HG03575 (cell line): ENCODE results near the gene ARHGEF7.
"Not testable (repeated sequence)": the region's sequence is repeated elsewhere in the genome, so short reads cannot be mapped to it uniquely, and the experiment has no call there.

Source experiments
- ATAC-seq: cut with Tn5 transposase; IDR thresholded peaks from one replicate; pipeline ENCODE4 v1.9.1; 2021; ENCODE audit not compliant: unreplicated experiment, insufficient number of reproducible peaks, low FRiP score; ENCODE audit errors: extremely low read depth

Gene ARHGEF7

GRCh38 chr13:111241006-111241755 is 126.1 kb downstream of the ARHGEF7 start:
- no peak for ATAC-seq

GRCh38 chr13:111241862-111242261 is 126.8 kb downstream of the ARHGEF7 start:
- no peak for ATAC-seq

GRCh38 chr13:111242585-111242984 is 127.5 kb downstream of the ARHGEF7 start:
- ATAC-seq = no peak

- no peak for ATAC-seq
Observed at GRCh38 chr13:111243981-111244380, 128.9 kb downstream of the ARHGEF7 start.

GRCh38 chr13:111245576-111246384 is 130.7 kb downstream of the ARHGEF7 start:
- no peak for ATAC-seq

- no peak for ATAC-seq
Observed at GRCh38 chr13:111247552-111247951, 132.4 kb downstream of the ARHGEF7 start.

GRCh38 chr13:111248822-111249221 is 133.7 kb downstream of the ARHGEF7 start:
- no peak for ATAC-seq

- no peak for ATAC-seq
Observed at GRCh38 chr13:111249637-111250360, 134.7 kb downstream of the ARHGEF7 start.

GRCh38 chr13:111251646-111252445 is 136.7 kb downstream of the ARHGEF7 start:
- ATAC-seq = no peak

GRCh38 chr13:111252446-111253364 is 137.6 kb downstream of the ARHGEF7 start:
- no peak for ATAC-seq

- ATAC-seq = no peak
Observed at GRCh38 chr13:111253365-111253872, 138.3 kb downstream of the ARHGEF7 start.

- no peak for ATAC-seq
Observed at GRCh38 chr13:111255228-111255790, 140.2 kb downstream of the ARHGEF7 start.

- ATAC-seq = no peak
Observed at GRCh38 chr13:111256458-111256857, 141.3 kb downstream of the ARHGEF7 start.

GRCh38 chr13:111256946-111257345 is 141.8 kb downstream of the ARHGEF7 start:
- ATAC-seq = no peak

GRCh38 chr13:111257899-111258298 is 142.8 kb downstream of the ARHGEF7 start:
- ATAC-seq = not testable (repeated sequence)

- ATAC-seq = no peak
Observed at GRCh38 chr13:111258637-111259036, 143.5 kb downstream of the ARHGEF7 start.

GRCh38 chr13:111259058-111259457 is 143.9 kb downstream of the ARHGEF7 start:
- ATAC-seq = no peak
